K562 (cell line): ENCODE results near the gene USF2. TPM values are rescaled to one million over a fixed set of nuclear protein-coding genes. Genes with fewer than 3 reads are reported as not detected.

ENCODE experiments used
- CCAR2 ChIP-seq: fragments of 200-400 bp; formaldehyde crosslinking; IDR thresholded peaks from 2 replicates; pipeline ENCODE4 v1.6.1; 2017; ENCODE audit warnings: mild to moderate bottlenecking, low read depth, low read length
- CHD2 ChIP-seq: IDR thresholded peaks from 2 replicates; pipeline ENCODE4 v1.6.1; 2011; ENCODE audit warnings: low read depth, low read length
- CREBBP ChIP-seq: IDR thresholded peaks from one replicate; pipeline ENCODE4 v1.6.1; 2012; ENCODE audit warnings: low read depth, mild to moderate bottlenecking, control low read depth, inconsistent platforms, low read length
- EGR1 ChIP-seq: fragments of 450-650 bp; conservative IDR thresholded peaks from 2 replicates; pipeline ENCODE4 v1.6.1; 2017; ENCODE audit warnings: mild to moderate bottlenecking
- FOXA3 ChIP-seq, 2 experiments: fragments of 450-650 bp in 1 of 2; sonication (generic) in 1 of 2; formaldehyde crosslinking; IDR thresholded peaks in 1 of 2; conservative IDR thresholded peaks in 1 of 2; 2 replicates each; pipeline versions ENCODE4 v1.4.0 to v1.8.0; 2020 to 2022; ENCODE audit warnings: mild to moderate bottlenecking in 2 of 2, missing genetic modification reagents in 1 of 2
- HDAC1 ChIP-seq, 2 experiments: fragments of 450-650 bp; IDR thresholded peaks; 2 replicates each; pipeline ENCODE4 v1.6.1; 2016 to 2017; ENCODE audit warnings: inconsistent platforms in 1 of 2, mild to moderate bottlenecking in 1 of 2, moderate library complexity in 1 of 2
- HMG20B ChIP-seq: fragments of 250-450 bp; sonication (Bioruptor Pico); IDR thresholded peaks from 2 replicates; pipeline ENCODE4 v1.5.0; 2021; ENCODE audit warnings: mild to moderate bottlenecking
- MECOM ChIP-seq: fragments of 250-450 bp; sonication (Bioruptor Pico); IDR thresholded peaks from 2 replicates; pipeline ENCODE4 v1.8.0; 2022; ENCODE audit warnings: inconsistent platforms
- NEUROD1 ChIP-seq: fragments of 150-350 bp; IDR thresholded peaks from 2 replicates; pipeline ENCODE4 v1.6.1; 2014; ENCODE audit warnings: borderline replicate concordance, low read length, low read depth; ENCODE audit not compliant: partially characterized antibody
- NFE2 ChIP-seq: IDR thresholded peaks from 2 replicates; pipeline ENCODE4 v1.6.1; 2014; ENCODE audit warnings: antibody characterized with exemption, low read depth
- PHB ChIP-seq: fragments of 250-450 bp; sonication (Bioruptor Pico); IDR thresholded peaks from 2 replicates; pipeline ENCODE4 v1.5.0; 2021
- RHOXF2B ChIP-seq: fragments of 250-450 bp; sonication (Bioruptor Pico); conservative IDR thresholded peaks from 2 replicates; pipeline ENCODE4 v1.5.1; 2021
- SMAD2 ChIP-seq: fragments of 150-350 bp; IDR thresholded peaks from 2 replicates; pipeline ENCODE4 v1.6.1; 2014; ENCODE audit warnings: low read depth, mild to moderate bottlenecking, low read length
- ZNF436 ChIP-seq: fragments of 250-450, 450-650 bp; sonication (Bioruptor Pico); formaldehyde crosslinking; IDR thresholded peaks from 2 replicates; pipeline ENCODE4 v1.7.0; 2020; ENCODE audit warnings: mild to moderate bottlenecking
- ZNF551 ChIP-seq: fragments of 250-450 bp; sonication (Bioruptor Pico); IDR thresholded peaks from 2 replicates; pipeline ENCODE4 v1.5.0; 2021; ENCODE audit warnings: mild to moderate bottlenecking, moderate library complexity
- ZNF76 ChIP-seq: fragments of 250-450 bp; sonication (Bioruptor Pico); IDR thresholded peaks from 2 replicates; pipeline ENCODE4 v1.4.0; 2020; ENCODE audit warnings: mild to moderate bottlenecking, moderate library complexity, borderline replicate concordance
- polyA plus RNA-seq, 8 experiments: library from polyadenylated mRNA; depleted of rRNA in 4 of 8; stranded (reverse) in 5 of 8; unstranded in 3 of 8; fragments of >200 nt; fragmentation: Nextera tagmentation in 2 of 8; fragmentation: Illumina TruSeq in 1 of 8; extraction: Ambion mirVana in 2 of 8; extraction: Trizol in 1 of 8; gene quantifications; 2 replicates each; pipeline versions ENCODE4 v1.2.1 to v1.2.3, GENCODE V29; 2011 to 2014; ENCODE audit warnings: inconsistent platforms in 1 of 8, missing spikeins in 1 of 8
- total RNA-seq, 7 experiments: library from RNA; depleted of rRNA in 6 of 7; stranded (reverse); fragments of >200 nt in 6 of 7; fragmentation: Illumina TruSeq in 2 of 7; extraction: Trizol in 2 of 7; gene quantifications; 2 replicates each; pipeline versions ENCODE4 v1.2.1 to v1.2.3, GENCODE V29; 2011 to 2021; ENCODE audit warnings: low replicate concordance in 1 of 7
- TF ChIP-seq, protein P1 (sequence below), 2 experiments: fragments of 450-650 bp in 1 of 2; sonication (generic) in 1 of 2; formaldehyde crosslinking in 1 of 2; IDR thresholded peaks; 2 replicates each; pipeline versions ENCODE4 v1.7.1 to v1.9.0; 2016 to 2022; ENCODE audit warnings: inconsistent platforms in 1 of 2, mild to moderate bottlenecking in 1 of 2, missing genetic modification reagents in 1 of 2
- TF ChIP-seq, protein P2 (sequence below): fragments of 250-450 bp; sonication (Bioruptor Pico); IDR thresholded peaks from 2 replicates; pipeline ENCODE4 v1.5.0; 2021; ENCODE audit warnings: mild to moderate bottlenecking, borderline replicate concordance

Gene USF2
- total and polyA plus RNA-seq, 9 of the 15 experiments (the other 6 are each of a cell fraction or from before 2014, with no cell fraction given): 0.27 to 93.7 (median 58.4) TPM

DNA sequence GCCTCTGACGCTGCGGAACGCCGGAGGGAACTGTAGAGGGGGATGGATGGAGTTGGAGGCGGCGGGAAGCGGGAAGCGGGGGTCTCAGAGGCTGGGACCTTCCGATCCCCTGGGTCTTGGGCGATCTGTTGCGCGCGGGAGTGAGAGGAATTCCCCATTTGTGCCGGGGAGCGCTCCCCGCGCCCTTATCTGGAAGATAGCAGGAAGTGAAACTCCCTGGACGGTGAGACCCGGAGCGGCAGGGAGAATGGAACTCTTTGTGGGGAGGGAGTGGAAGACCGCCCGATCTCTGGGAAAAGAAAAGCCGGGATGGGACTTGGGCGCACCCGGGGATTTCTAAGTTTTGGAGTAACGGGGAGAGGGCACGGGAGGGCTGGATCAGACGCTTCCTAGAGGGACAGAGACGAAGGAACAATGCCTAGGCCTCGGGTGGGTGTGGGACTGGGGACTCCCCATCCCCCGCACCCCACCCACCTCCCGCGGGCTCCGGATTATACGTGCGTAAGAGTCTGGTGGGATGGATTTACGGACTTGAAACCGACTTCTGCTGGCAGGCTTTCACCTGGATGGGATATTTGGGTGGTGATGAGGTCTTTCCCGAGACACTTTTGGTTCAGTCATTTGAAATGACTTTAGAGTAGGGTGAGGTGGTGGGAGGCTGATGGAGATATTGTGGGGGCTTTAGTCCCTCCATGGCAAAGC lies 19.5 kb upstream of the USF2 start (continued):
- TF ChIP-seq, protein P1, sequence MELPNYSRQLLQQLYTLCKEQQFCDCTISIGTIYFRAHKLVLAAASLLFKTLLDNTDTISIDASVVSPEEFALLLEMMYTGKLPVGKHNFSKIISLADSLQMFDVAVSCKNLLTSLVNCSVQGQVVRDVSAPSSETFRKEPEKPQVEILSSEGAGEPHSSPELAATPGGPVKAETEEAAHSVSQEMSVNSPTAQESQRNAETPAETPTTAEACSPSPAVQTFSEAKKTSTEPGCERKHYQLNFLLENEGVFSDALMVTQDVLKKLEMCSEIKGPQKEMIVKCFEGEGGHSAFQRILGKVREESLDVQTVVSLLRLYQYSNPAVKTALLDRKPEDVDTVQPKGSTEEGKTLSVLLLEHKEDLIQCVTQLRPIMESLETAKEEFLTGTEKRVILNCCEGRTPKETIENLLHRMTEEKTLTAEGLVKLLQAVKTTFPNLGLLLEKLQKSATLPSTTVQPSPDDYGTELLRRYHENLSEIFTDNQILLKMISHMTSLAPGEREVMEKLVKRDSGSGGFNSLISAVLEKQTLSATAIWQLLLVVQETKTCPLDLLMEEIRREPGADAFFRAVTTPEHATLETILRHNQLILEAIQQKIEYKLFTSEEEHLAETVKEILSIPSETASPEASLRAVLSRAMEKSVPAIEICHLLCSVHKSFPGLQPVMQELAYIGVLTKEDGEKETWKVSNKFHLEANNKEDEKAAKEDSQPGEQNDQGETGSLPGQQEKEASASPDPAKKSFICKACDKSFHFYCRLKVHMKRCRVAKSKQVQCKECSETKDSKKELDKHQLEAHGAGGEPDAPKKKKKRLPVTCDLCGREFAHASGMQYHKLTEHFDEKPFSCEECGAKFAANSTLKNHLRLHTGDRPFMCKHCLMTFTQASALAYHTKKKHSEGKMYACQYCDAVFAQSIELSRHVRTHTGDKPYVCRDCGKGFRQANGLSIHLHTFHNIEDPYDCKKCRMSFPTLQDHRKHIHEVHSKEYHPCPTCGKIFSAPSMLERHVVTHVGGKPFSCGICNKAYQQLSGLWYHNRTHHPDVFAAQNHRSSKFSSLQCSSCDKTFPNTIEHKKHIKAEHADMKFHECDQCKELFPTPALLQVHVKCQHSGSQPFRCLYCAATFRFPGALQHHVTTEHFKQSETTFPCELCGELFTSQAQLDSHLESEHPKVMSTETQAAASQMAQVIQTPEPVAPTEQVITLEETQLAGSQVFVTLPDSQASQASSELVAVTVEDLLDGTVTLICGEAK (IDR thresholded peaks at IDR 0.05): no peak
- TF ChIP-seq, protein P1 (CRISPR knock-in tag; IDR thresholded peaks at IDR 0.05): no peak
- TF ChIP-seq RHOXF2B (CRISPR knock-in tag): no peak
- no peak for TF ChIP-seq SMAD2
- no peak for TF ChIP-seq NFE2
- no peak for TF ChIP-seq PHB (CRISPR knock-in tag)
- TF ChIP-seq EGR1: peak; percentile 67
- no peak for TF ChIP-seq HMG20B (CRISPR knock-in tag)
- TF ChIP-seq, protein P2, sequence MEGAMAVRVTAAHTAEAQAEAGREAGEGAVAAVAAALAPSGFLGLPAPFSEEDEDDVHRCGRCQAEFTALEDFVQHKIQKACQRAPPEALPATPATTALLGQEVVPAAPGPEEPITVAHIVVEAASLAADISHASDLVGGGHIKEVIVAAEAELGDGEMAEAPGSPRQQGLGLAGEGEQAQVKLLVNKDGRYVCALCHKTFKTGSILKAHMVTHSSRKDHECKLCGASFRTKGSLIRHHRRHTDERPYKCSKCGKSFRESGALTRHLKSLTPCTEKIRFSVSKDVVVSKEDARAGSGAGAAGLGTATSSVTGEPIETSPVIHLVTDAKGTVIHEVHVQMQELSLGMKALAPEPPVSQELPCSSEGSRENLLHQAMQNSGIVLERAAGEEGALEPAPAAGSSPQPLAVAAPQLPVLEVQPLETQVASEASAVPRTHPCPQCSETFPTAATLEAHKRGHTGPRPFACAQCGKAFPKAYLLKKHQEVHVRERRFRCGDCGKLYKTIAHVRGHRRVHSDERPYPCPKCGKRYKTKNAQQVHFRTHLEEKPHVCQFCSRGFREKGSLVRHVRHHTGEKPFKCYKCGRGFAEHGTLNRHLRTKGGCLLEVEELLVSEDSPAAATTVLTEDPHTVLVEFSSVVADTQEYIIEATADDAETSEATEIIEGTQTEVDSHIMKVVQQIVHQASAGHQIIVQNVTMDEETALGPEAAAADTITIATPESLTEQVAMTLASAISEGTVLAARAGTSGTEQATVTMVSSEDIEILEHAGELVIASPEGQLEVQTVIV (CRISPR knock-in tag): no peak
- no peak for TF ChIP-seq CREBBP
- no peak for TF ChIP-seq MECOM (CRISPR knock-in tag)
- no peak for TF ChIP-seq ZNF436 (CRISPR knock-in tag)
- TF ChIP-seq ZNF551 (CRISPR knock-in tag): no peak
- TF ChIP-seq CHD2: no peak
- no peak for TF ChIP-seq CCAR2
- TF ChIP-seq HDAC1 (IDR thresholded peaks at IDR 0.05): no peak; a peak in 1 of 4 replicates
- TF ChIP-seq ZNF76 (CRISPR knock-in tag): 0 out of 2 replicates have a peak, but pooled peaks have one; percentile 7
- no peak for TF ChIP-seq FOXA3 (CRISPR knock-in tag; conservative IDR thresholded peaks at IDR 0.05 in 1 of 2, IDR thresholded peaks at IDR 0.05 in 1 of 2)
- no peak for TF ChIP-seq NEUROD1
